Erythroblast (primary cell): ENCODE results near the gene PGPEP1.

Experiments
- GATA1 ChIP-seq: IDR thresholded peaks from 2 replicates; pipeline ENCODE4 v1.6.1; 2011; ENCODE audit warnings: low read depth, mild to moderate bottlenecking, control low read depth, low read length, moderate library complexity
- POLR2A ChIP-seq: IDR thresholded peaks from 2 replicates; pipeline ENCODE4 v1.6.1; 2011; ENCODE audit warnings: mild to moderate bottlenecking, low read length

- TF ChIP-seq POLR2A = no peak
- TF ChIP-seq GATA1 = no peak
Measured at GRCh38 chr19:18345296-18345695, 4.9 kb downstream of the PGPEP1 start.
